Fibroblast of lung (primary cell): ENCODE measurements around the gene ADGRG3. TPM values are rescaled to one million over a fixed set of nuclear protein-coding genes. Genes with fewer than 3 reads are reported as not detected.

Source experiments
- DNase-seq, 2 donors: peaks; one replicate each; pipeline versions ENCODE4 v3.0.0 to v3.0.0-alpha.2; 2010; ENCODE audit warnings: low read depth in 2 of 2
- H2AFZ ChIP-seq: 2 replicates; pipeline ENCODE4 v1.5.1; 2012; ENCODE audit warnings: low read length, control low read depth, inconsistent platforms
- H3K27ac ChIP-seq: 2 replicates; pipeline ENCODE4 v1.5.1; 2011; ENCODE audit warnings: low read length, control low read depth; ENCODE audit not compliant: insufficient read depth
- H3K27me3 ChIP-seq: 2 replicates; pipeline ENCODE4 v1.5.1; 2011; ENCODE audit warnings: mild to moderate bottlenecking, low read length; ENCODE audit not compliant: control insufficient read depth, insufficient read depth
- H3K36me3 ChIP-seq: 2 replicates; pipeline ENCODE4 v1.5.1; 2011; ENCODE audit warnings: low read length; ENCODE audit not compliant: control insufficient read depth, insufficient read depth
- H3K4me1 ChIP-seq: 2 replicates; pipeline ENCODE4 v1.5.1; 2011; ENCODE audit warnings: low read length; ENCODE audit not compliant: control insufficient read depth, insufficient read depth; ENCODE audit errors: extremely low read depth
- H3K4me2 ChIP-seq: 2 replicates; pipeline ENCODE4 v1.5.1; 2011; ENCODE audit warnings: low read length, control low read depth; ENCODE audit not compliant: insufficient read depth; ENCODE audit errors: extremely low read depth
- H3K4me3 ChIP-seq, 4 experiments: fragments of 200-600 bp in 1 of 4; sonication (generic) in 1 of 4; replicated peaks in 1 of 4; 2 replicates each; pipeline ENCODE4 v1.5.1; 2011 to 2016; ENCODE audit warnings: low read length in 4 of 4, low read depth in 3 of 4, mild to moderate bottlenecking in 3 of 4, control low read depth in 2 of 4, inconsistent platforms in 1 of 4, mixed read lengths in 1 of 4; ENCODE audit not compliant: insufficient read depth in 1 of 4; ENCODE audit errors: control extremely low read depth in 1 of 4
- H3K79me2 ChIP-seq: 2 replicates; pipeline ENCODE4 v1.5.1; 2012; ENCODE audit warnings: mild to moderate bottlenecking, low read length, inconsistent platforms; ENCODE audit not compliant: control insufficient read depth, insufficient read depth
- H3K9ac ChIP-seq: 2 replicates; pipeline ENCODE4 v1.5.1; 2011; ENCODE audit warnings: mild to moderate bottlenecking, low read length, control low read depth; ENCODE audit not compliant: insufficient read depth
- H3K9me3 ChIP-seq: 2 replicates; pipeline ENCODE4 v1.5.1; 2012; ENCODE audit warnings: low read depth, low read length; ENCODE audit not compliant: control insufficient read depth, insufficient read depth
- H4K20me1 ChIP-seq: 2 replicates; pipeline ENCODE4 v1.5.1; 2011; ENCODE audit warnings: low read length; ENCODE audit not compliant: control insufficient read depth, insufficient read depth; ENCODE audit errors: extremely low read depth
- EZH2 ChIP-seq: IDR thresholded peaks from 2 replicates; pipeline ENCODE4 v1.5.1; 2012; ENCODE audit warnings: low read length, control low read depth, mild to moderate bottlenecking; ENCODE audit errors: missing control alignments
- polyA plus RNA-seq, 2 donors: library from polyadenylated mRNA; depleted of rRNA in 1 of 2; stranded (reverse) in 1 of 2; unstranded in 1 of 2; fragments of >200 nt; gene quantifications; 2 replicates each; pipeline ENCODE4 v1.2.1, GENCODE V29; 2011 to 2012; ENCODE audit warnings: missing spikeins in 1 of 2
- total RNA-seq: library from RNA; depleted of rRNA; stranded (reverse); fragments of >200 nt; gene quantifications from 2 replicates; pipeline ENCODE4 v1.2.1, GENCODE V29; 2014
- TF ChIP-seq, protein P1 (sequence below), 2 donors: IDR thresholded peaks in 1 of 2; conservative IDR thresholded peaks in 1 of 2; 1 replicate in 1 of 2; 2 replicates in 1 of 2; pipeline ENCODE4 v1.5.1; 2011 to 2012; ENCODE audit warnings: low read length in 2 of 2, control low read depth in 1 of 2, inconsistent platforms in 1 of 2, low read depth in 1 of 2, mild to moderate bottlenecking in 1 of 2

The ADGRG3 gene
- total and polyA plus RNA-seq, 2 donors (not counting 1 experiment from before 2014, with no cell fraction given), result not detected

- DNase-seq, result no peak
- no peak for TF ChIP-seq EZH2
- TF ChIP-seq, protein P1, sequence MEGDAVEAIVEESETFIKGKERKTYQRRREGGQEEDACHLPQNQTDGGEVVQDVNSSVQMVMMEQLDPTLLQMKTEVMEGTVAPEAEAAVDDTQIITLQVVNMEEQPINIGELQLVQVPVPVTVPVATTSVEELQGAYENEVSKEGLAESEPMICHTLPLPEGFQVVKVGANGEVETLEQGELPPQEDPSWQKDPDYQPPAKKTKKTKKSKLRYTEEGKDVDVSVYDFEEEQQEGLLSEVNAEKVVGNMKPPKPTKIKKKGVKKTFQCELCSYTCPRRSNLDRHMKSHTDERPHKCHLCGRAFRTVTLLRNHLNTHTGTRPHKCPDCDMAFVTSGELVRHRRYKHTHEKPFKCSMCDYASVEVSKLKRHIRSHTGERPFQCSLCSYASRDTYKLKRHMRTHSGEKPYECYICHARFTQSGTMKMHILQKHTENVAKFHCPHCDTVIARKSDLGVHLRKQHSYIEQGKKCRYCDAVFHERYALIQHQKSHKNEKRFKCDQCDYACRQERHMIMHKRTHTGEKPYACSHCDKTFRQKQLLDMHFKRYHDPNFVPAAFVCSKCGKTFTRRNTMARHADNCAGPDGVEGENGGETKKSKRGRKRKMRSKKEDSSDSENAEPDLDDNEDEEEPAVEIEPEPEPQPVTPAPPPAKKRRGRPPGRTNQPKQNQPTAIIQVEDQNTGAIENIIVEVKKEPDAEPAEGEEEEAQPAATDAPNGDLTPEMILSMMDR (conservative IDR thresholded peaks at IDR 0.05 in 1 of 2, IDR thresholded peaks at IDR 0.05 in 1 of 2; ENCODE audit: low read depth in 1 of 2, low read length in 2 of 2), result no peak
- no peak overlapping the region for H2AFZ ChIP-seq
- no peaks in the 10 kb centered on the region for H4K20me1 ChIP-seq
- no peaks in the 10 kb centered on the region for H3K79me2 ChIP-seq
- H3K4me2 ChIP-seq, result no peak overlapping the region
- no peak overlapping the region for H3K9ac ChIP-seq
- no peaks in the 10 kb centered on the region for H3K36me3 ChIP-seq
- no peaks in the 10 kb centered on the region for H3K9me3 ChIP-seq
- H3K4me3 ChIP-seq, result no peak overlapping the region
- H3K27me3 ChIP-seq, result peaks cover 4% of the 10 kb centered on the region
- no peaks in the 10 kb centered on the region for H3K4me1 ChIP-seq
- H3K27ac ChIP-seq, result no peak overlapping the region
Observed at GRCh38 chr16:57679767-57680482, 11.8 kb downstream of the ADGRG3 start.

DNA sequence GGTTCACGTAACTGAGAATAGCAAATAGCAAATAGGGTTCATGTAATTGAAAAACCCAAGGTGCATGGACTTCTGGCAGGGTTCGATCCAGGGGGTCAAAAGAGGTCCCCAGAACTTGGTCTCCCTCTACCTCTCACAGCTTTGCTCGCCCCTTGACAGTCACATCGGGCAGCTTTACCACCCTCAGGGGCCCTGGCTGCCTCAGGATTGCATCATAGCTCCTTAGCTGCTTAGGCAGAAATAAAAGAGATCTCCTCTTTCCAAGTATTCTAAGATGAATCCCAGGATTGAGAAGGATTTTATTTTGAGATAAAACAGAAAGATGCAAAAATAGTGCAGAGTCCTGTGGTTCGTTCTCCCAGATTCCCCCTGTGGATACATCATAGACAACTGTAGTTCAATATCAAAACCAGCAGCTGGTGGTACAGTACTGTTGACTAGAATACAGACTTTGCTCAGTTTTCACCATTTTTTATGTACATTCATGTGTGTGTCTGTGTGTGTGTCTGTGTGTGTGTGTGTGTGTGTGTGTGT is 12.8 kb downstream of the ADGRG3 start:
- TF ChIP-seq, protein P1 (conservative IDR thresholded peaks at IDR 0.05 in 1 of 2, IDR thresholded peaks at IDR 0.05 in 1 of 2; ENCODE audit: low read depth in 1 of 2, low read length in 2 of 2), result no peak
- TF ChIP-seq EZH2, result no peak
- Histone ChIP-seq H3K4me3 (no peak overlapping the region), H3K4me2 (no peak overlapping the region), H4K20me1 (no peaks in the 10 kb centered on the region), H3K27ac (no peak overlapping the region), H3K27me3 (peaks cover 4% of the 10 kb centered on the region), H3K4me1 (no peaks in the 10 kb centered on the region), H3K36me3 (no peaks in the 10 kb centered on the region), H2AFZ (no peak overlapping the region), H3K79me2 (no peaks in the 10 kb centered on the region), H3K9ac (no peak overlapping the region), H3K9me3 (no peaks in the 10 kb centered on the region)
- DNase-seq, result no peak

DNA sequence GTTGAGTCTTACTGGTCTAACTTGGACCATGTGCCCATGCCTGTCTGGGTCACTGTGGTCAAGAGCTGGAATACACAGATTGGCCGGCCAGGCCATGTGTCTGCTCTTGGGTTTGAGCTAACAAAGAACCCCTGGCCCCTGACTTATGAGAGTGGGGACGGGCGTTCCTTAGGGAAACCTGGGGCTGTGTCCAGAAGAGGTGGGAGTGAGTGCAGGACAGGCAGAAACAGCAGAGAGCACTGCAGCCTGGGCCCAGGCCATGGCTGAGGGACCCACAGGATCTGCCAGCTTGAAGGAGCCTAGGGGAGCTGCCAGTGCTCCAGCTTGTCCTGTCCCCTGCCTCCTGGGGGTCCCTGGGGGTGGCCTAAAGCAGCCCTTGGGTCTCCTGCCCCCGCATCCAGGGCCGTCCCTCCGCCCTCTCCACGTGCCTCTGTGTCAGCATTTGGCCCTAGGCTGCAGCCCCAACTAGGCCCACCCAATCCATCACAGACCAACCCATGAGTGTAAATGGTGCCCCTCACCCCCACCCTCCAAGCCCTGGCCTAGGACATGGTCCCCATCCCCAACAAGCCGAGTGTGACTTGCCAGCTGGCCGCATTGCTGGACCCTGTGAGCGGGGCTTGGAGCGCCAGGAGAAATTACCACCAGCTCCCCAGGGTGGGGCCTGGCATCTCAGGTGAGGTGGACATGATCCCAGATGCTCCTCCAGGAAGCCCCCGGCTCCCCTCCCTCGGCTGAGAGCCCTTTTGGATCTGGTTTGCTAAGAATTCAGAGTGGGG is 14.0 kb downstream of the ADGRG3 start:
- no peak for DNase-seq
- Histone ChIP-seq H3K4me1 (no peaks in the 10 kb centered on the region), H3K27ac (no peak overlapping the region), H3K4me3 (no peak overlapping the region), H3K9ac (no peak overlapping the region), H3K4me2 (no peak overlapping the region), H3K27me3 (peaks cover 8% of the 10 kb centered on the region), H3K79me2 (no peaks in the 10 kb centered on the region), H3K9me3 (no peaks in the 10 kb centered on the region), H4K20me1 (no peaks in the 10 kb centered on the region), H2AFZ (no peak overlapping the region), H3K36me3 (no peaks in the 10 kb centered on the region)
- TF ChIP-seq, protein P1 (conservative IDR thresholded peaks at IDR 0.05 in 1 of 2, IDR thresholded peaks at IDR 0.05 in 1 of 2; ENCODE audit: low read depth in 1 of 2, low read length in 2 of 2), result no peak
- no peak for TF ChIP-seq EZH2
